ENCODE results near the gene MYO5C.

The MYO5C gene

GRCh38 chr15:52207191-52207590, 88.4 kb downstream of the MYO5C start:
- H3K4me3 ChIP-seq (ENCODE audit: low read length) = no peak overlapping the region
- TF ChIP-seq CTCF (conservative IDR thresholded peaks at IDR 0.05; ENCODE audit: low read depth, low read length) = no peak
- DNase-seq (ENCODE audit: low read depth) = no peak

GRCh38 chr15:52206446-52206845, 89.2 kb downstream of the MYO5C start:
- H3K4me3 ChIP-seq (ENCODE audit: low read length) = no peak overlapping the region
- DNase-seq (ENCODE audit: low read depth) = no peak
- TF ChIP-seq CTCF (conservative IDR thresholded peaks at IDR 0.05; ENCODE audit: low read depth, low read length) = no peak

- no peak for TF ChIP-seq CTCF (conservative IDR thresholded peaks at IDR 0.05; ENCODE audit: low read depth, low read length)
- DNase-seq (ENCODE audit: low read depth) = no peak
- no peak overlapping the region for H3K4me3 ChIP-seq (ENCODE audit: low read length)
Measured at GRCh38 chr15:52204657-52205056, 90.9 kb downstream of the MYO5C start.

GRCh38 chr15:52200831-52201365, 94.7 kb downstream of the MYO5C start:
- TF ChIP-seq CTCF (conservative IDR thresholded peaks at IDR 0.05; ENCODE audit: low read depth, low read length) = no peak
- no peak for DNase-seq (ENCODE audit: low read depth)

DNA sequence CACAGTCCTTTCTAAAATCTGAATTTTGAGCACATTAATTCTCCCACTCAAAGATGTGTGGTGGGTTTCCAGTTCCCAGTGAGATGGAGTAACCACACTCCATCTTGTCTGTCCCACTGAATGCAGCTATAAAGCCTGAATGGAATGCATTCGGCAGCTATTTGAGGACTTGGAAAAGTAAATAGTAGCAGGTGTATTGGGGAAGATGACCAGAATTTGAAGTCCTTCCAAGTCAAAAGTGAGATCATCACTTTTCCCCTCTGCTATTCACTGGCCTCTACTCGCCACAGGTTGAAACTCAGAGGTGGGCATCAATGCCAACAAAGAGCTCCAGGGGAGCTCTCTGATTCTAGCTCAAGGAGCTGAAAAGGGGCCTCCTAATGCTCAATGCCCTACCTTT, 96.3 kb downstream of the MYO5C start:
- no peak for DNase-seq (ENCODE audit: low read depth)
- H3K4me3 ChIP-seq (ENCODE audit: low read length) = no peak overlapping the region
- TF ChIP-seq CTCF (conservative IDR thresholded peaks at IDR 0.05; ENCODE audit: low read depth, low read length) = no peak

More at GRCh38 chr15:52200831-52201365, 94.7 kb downstream of the MYO5C start:
- no peak overlapping the region for H3K4me3 ChIP-seq (ENCODE audit: low read length)

DNA sequence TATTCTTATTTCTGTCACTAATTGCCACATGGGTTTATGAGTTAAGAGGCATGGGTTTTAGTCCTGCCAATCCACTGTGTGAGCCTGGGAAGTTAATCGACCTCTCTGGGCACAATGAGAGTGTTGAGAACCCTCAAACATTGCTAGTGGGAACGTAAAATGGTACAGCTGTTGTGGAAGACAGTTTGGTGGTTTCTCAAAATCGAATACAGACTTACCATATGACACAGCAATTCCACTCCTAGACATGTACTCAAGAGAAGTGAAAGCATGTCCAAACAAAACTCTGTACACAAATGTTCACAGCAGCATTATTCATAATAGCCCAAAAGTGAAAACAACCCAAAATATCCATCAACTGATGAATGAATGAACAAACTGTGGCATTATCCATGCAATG, 98.7 kb downstream of the MYO5C start:
- no peak for TF ChIP-seq CTCF (conservative IDR thresholded peaks at IDR 0.05; ENCODE audit: low read depth, low read length)
- DNase-seq (ENCODE audit: low read depth) = no peak
- no peak overlapping the region for H3K4me3 ChIP-seq (ENCODE audit: low read length)

- no peak for TF ChIP-seq CTCF (conservative IDR thresholded peaks at IDR 0.05; ENCODE audit: low read depth, low read length)
- no peak overlapping the region for H3K4me3 ChIP-seq (ENCODE audit: low read length)
- DNase-seq (ENCODE audit: low read depth) = no peak
Measured at GRCh38 chr15:52193791-52194190, 101.8 kb downstream of the MYO5C start.

Data from retinal pigment epithelial cell (primary cell).